ENCODE results near the gene ERCC4. TPM values are rescaled to one million over a fixed set of nuclear protein-coding genes. Genes with fewer than 3 reads are reported as not detected.

ERCC4 gene
- total RNA-seq, 1 donor from 2014 or later = 13.9 TPM

GRCh38 chr16:13906168-13907089 lies 13.5 kb upstream of the ERCC4 start:
- Mint-ChIP-seq H3K9me3 (ENCODE audit: unreplicated experiment) (peaks cover 10% of the 10 kb centered on the region), H3K36me3 (ENCODE audit: low read depth, unreplicated experiment) (no peaks in the 10 kb centered on the region), H3K27me3 (ENCODE audit: low read depth, unreplicated experiment) (no peaks in the 10 kb centered on the region), H3K4me3 (ENCODE audit: unreplicated experiment) (no peak overlapping the region), H3K27ac (ENCODE audit: unreplicated experiment) (no peak overlapping the region), H3K4me1 (ENCODE audit: low read depth, unreplicated experiment) (peaks cover 1% of the 10 kb centered on the region)
- Histone ChIP-seq H3K36me3 (ENCODE audit: insufficient read depth, low read length) (no peaks in the 10 kb centered on the region), H3K9ac (ENCODE audit: low read length) (no peak overlapping the region), H3K27ac (ENCODE audit: low read depth, low read length) (no peak overlapping the region), H3K79me2 (ENCODE audit: insufficient read depth, low read length) (no peaks in the 10 kb centered on the region), H3K4me2 (ENCODE audit: low read length) (no peak overlapping the region), H3K27me3 (ENCODE audit: insufficient read depth, low read length) (no peaks in the 10 kb centered on the region), H3K4me1 (ENCODE audit: insufficient read depth, low read length) (no peaks in the 10 kb centered on the region), H3K9me3 (ENCODE audit: insufficient read depth, low read depth, low read length) (no peaks in the 10 kb centered on the region), H3K4me3 (ENCODE audit: insufficient read depth, low read depth, low read length) (no peak overlapping the region), H4K20me1 (ENCODE audit: insufficient read depth, low read length) (no peaks in the 10 kb centered on the region), H2AFZ (ENCODE audit: low read depth, low read length) (no peak overlapping the region)
- TF ChIP-seq CTCF (IDR thresholded peaks at IDR 0.05; ENCODE audit: insufficient read depth, low read depth, low read length) (no peak), EZH2 (IDR thresholded peaks at IDR 0.05; ENCODE audit: insufficient read depth, low read length) (no peak)
- no peak for FAIRE-seq
- no peak for DNase-seq (ENCODE audit: low read depth)

- Mint-ChIP-seq H3K4me1 (ENCODE audit: low read depth, unreplicated experiment) (peaks cover 1% of the 10 kb centered on the region), H3K27me3 (ENCODE audit: low read depth, unreplicated experiment) (no peaks in the 10 kb centered on the region), H3K4me3 (ENCODE audit: unreplicated experiment) (no peak overlapping the region), H3K9me3 (ENCODE audit: unreplicated experiment) (peaks cover 11% of the 10 kb centered on the region), H3K27ac (ENCODE audit: unreplicated experiment) (no peak overlapping the region), H3K36me3 (ENCODE audit: low read depth, unreplicated experiment) (no peaks in the 10 kb centered on the region)
- no peaks in the 10 kb centered on the region for H3K4me1 ChIP-seq (ENCODE audit: insufficient read depth, low read length)
- no peak overlapping the region for H3K4me2 ChIP-seq (ENCODE audit: low read length)
- no peaks in the 10 kb centered on the region for H3K36me3 ChIP-seq (ENCODE audit: insufficient read depth, low read length)
- H3K4me3 ChIP-seq (ENCODE audit: insufficient read depth, low read depth, low read length) = no peak overlapping the region
- H2AFZ ChIP-seq (ENCODE audit: low read depth, low read length) = no peak overlapping the region
- no peak overlapping the region for H3K27ac ChIP-seq (ENCODE audit: low read depth, low read length)
- no peak for FAIRE-seq
- no peaks in the 10 kb centered on the region for H3K27me3 ChIP-seq (ENCODE audit: insufficient read depth, low read length)
- TF ChIP-seq EZH2 (IDR thresholded peaks at IDR 0.05; ENCODE audit: insufficient read depth, low read length) = no peak
- no peak for TF ChIP-seq CTCF (IDR thresholded peaks at IDR 0.05; ENCODE audit: insufficient read depth, low read depth, low read length)
- H3K79me2 ChIP-seq (ENCODE audit: insufficient read depth, low read length) = no peaks in the 10 kb centered on the region
- no peak overlapping the region for H3K9ac ChIP-seq (ENCODE audit: low read length)
- DNase-seq (ENCODE audit: low read depth) = no peak
- no peaks in the 10 kb centered on the region for H4K20me1 ChIP-seq (ENCODE audit: insufficient read depth, low read length)
- H3K9me3 ChIP-seq (ENCODE audit: insufficient read depth, low read depth, low read length) = no peaks in the 10 kb centered on the region
Measured at GRCh38 chr16:13907431-13907830, 12.5 kb upstream of the ERCC4 start.

GRCh38 chr16:13909069-13909468 lies 10.9 kb upstream of the ERCC4 start:
- Mint-ChIP-seq H3K36me3 (ENCODE audit: low read depth, unreplicated experiment) (no peaks in the 10 kb centered on the region), H3K9me3 (ENCODE audit: unreplicated experiment) (peaks cover 11% of the 10 kb centered on the region), H3K4me3 (ENCODE audit: unreplicated experiment) (no peak overlapping the region), H3K4me1 (ENCODE audit: low read depth, unreplicated experiment) (no peaks in the 10 kb centered on the region), H3K27ac (ENCODE audit: unreplicated experiment) (no peak overlapping the region), H3K27me3 (ENCODE audit: low read depth, unreplicated experiment) (no peaks in the 10 kb centered on the region)
- Histone ChIP-seq H3K79me2 (ENCODE audit: insufficient read depth, low read length) (no peaks in the 10 kb centered on the region), H3K27ac (ENCODE audit: low read depth, low read length) (no peak overlapping the region), H4K20me1 (ENCODE audit: insufficient read depth, low read length) (no peaks in the 10 kb centered on the region), H3K36me3 (ENCODE audit: insufficient read depth, low read length) (no peaks in the 10 kb centered on the region), H3K4me1 (ENCODE audit: insufficient read depth, low read length) (no peaks in the 10 kb centered on the region), H3K27me3 (ENCODE audit: insufficient read depth, low read length) (no peaks in the 10 kb centered on the region), H2AFZ (ENCODE audit: low read depth, low read length) (no peak overlapping the region), H3K4me2 (ENCODE audit: low read length) (no peak overlapping the region), H3K9me3 (ENCODE audit: insufficient read depth, low read depth, low read length) (no peaks in the 10 kb centered on the region), H3K9ac (ENCODE audit: low read length) (no peak overlapping the region), H3K4me3 (ENCODE audit: insufficient read depth, low read depth, low read length) (no peak overlapping the region)
- TF ChIP-seq CTCF (IDR thresholded peaks at IDR 0.05; ENCODE audit: insufficient read depth, low read depth, low read length) (no peak), EZH2 (IDR thresholded peaks at IDR 0.05; ENCODE audit: insufficient read depth, low read length) (no peak)
- no peak for DNase-seq (ENCODE audit: low read depth)
- FAIRE-seq = no peak
